Measurements from ENCODE around the gene PXDN.

The PXDN gene

GRCh38 chr2:1598041-1598710 is 146.1 kb downstream of the PXDN start:
- Mint-ChIP-seq H3K4me3 (no peak overlapping the region), H3K27ac (no peak overlapping the region), H3K36me3 (ENCODE audit: low read depth) (no peaks in the 10 kb centered on the region), H3K27me3 (ENCODE audit: low read depth) (no peaks in the 10 kb centered on the region), H3K4me1 (peaks cover 17% of the 10 kb centered on the region), H3K9me3 (no peaks in the 10 kb centered on the region)
- no peak for TF ChIP-seq CTCF (IDR thresholded peaks at IDR 0.05; ENCODE audit: unreplicated experiment in 3 of 3)

- H3K27ac Mint-ChIP-seq, result no peak overlapping the region
- no peak for TF ChIP-seq CTCF (IDR thresholded peaks at IDR 0.05; ENCODE audit: unreplicated experiment in 3 of 3)
- H3K9me3 Mint-ChIP-seq, result no peaks in the 10 kb centered on the region
- no peak overlapping the region for H3K4me3 Mint-ChIP-seq
- no peaks in the 10 kb centered on the region for H3K36me3 Mint-ChIP-seq (ENCODE audit: low read depth)
- H3K4me1 Mint-ChIP-seq, result peaks cover 26% of the 10 kb centered on the region
- no peaks in the 10 kb centered on the region for H3K27me3 Mint-ChIP-seq (ENCODE audit: low read depth)
Observed at GRCh38 chr2:1595274-1595673, 149.0 kb downstream of the PXDN start.

GRCh38 chr2:1594373-1595171 is 149.7 kb downstream of the PXDN start:
- Mint-ChIP-seq H3K4me3 (no peak overlapping the region), H3K9me3 (no peaks in the 10 kb centered on the region), H3K27me3 (ENCODE audit: low read depth) (no peaks in the 10 kb centered on the region), H3K36me3 (ENCODE audit: low read depth) (no peaks in the 10 kb centered on the region), H3K27ac (peak overlapping the region in 2 of 3 experiments; percentile 59 to 89), H3K4me1 (peaks cover 31% of the 10 kb centered on the region)
- no peak for TF ChIP-seq CTCF (IDR thresholded peaks at IDR 0.05; ENCODE audit: unreplicated experiment in 3 of 3)

- H3K36me3 Mint-ChIP-seq (ENCODE audit: low read depth), result no peaks in the 10 kb centered on the region
- no peak overlapping the region for H3K4me3 Mint-ChIP-seq
- peak overlapping the region in 2 of 3 experiments; percentile 59 to 89 for H3K27ac Mint-ChIP-seq
- peaks cover 34% of the 10 kb centered on the region for H3K4me1 Mint-ChIP-seq
- no peaks in the 10 kb centered on the region for H3K9me3 Mint-ChIP-seq
- no peaks in the 10 kb centered on the region for H3K27me3 Mint-ChIP-seq (ENCODE audit: low read depth)
- TF ChIP-seq CTCF (IDR thresholded peaks at IDR 0.05; ENCODE audit: unreplicated experiment in 3 of 3), result no peak
Observed at GRCh38 chr2:1594123-1594372, 150.3 kb downstream of the PXDN start.

- TF ChIP-seq CTCF (IDR thresholded peaks at IDR 0.05; ENCODE audit: unreplicated experiment in 3 of 3), result no peak
- Mint-ChIP-seq H3K27me3 (ENCODE audit: low read depth) (no peaks in the 10 kb centered on the region), H3K27ac (peak overlapping the region in 2 of 3 experiments; percentile 59 to 89)
Observed at GRCh38 chr2:1593371-1594122, 150.8 kb downstream of the PXDN start.

More at GRCh38 chr2:1593371-1594122, 150.8 kb downstream of the PXDN start:
- H3K4me1 Mint-ChIP-seq, result peaks cover 34% of the 10 kb centered on the region
- H3K36me3 Mint-ChIP-seq (ENCODE audit: low read depth), result no peaks in the 10 kb centered on the region
- H3K9me3 Mint-ChIP-seq, result no peaks in the 10 kb centered on the region
- H3K4me3 Mint-ChIP-seq, result no peak overlapping the region

Measured in nephron (organoid).